Body of pancreas (tissue), 4 donors: ENCODE results near the gene ATP5MC2. TPM values are rescaled to one million over a fixed set of nuclear protein-coding genes. Genes with fewer than 3 reads are reported as not detected.

ENCODE experiments used
- ATAC-seq: fragments of 150-250 bp; one replicate; pipeline ENCODE4 v1.9.1; 2016
- DNase-seq, 4 donors: peaks; one replicate each; pipeline ENCODE4 v3.0.0-alpha.2; 2019
- H3K27ac ChIP-seq, 4 donors: fragments of 200-600 bp; sonication (generic); 1 replicate in 3 of 4; 2 replicates in 1 of 4; pipeline versions ENCODE4 v1.5.1 to v1.6.1; 2016 to 2019; ENCODE audit warnings: mild to moderate bottlenecking in 1 of 4, mixed read lengths in 1 of 4, moderate library complexity in 1 of 4
- H3K27me3 ChIP-seq, 2 donors: fragments of 200-600 bp; sonication (generic); one replicate each; pipeline ENCODE4 v1.6.0; 2016; ENCODE audit warnings: mild to moderate bottlenecking in 1 of 2
- H3K36me3 ChIP-seq, 2 donors: fragments of 200-600 bp; sonication (generic); replicated peaks in 1 of 2; 2 replicates each; pipeline ENCODE4 v1.5.1; 2016; ENCODE audit warnings: low read depth in 2 of 2; ENCODE audit not compliant: insufficient read depth in 1 of 2
- H3K4me1 ChIP-seq: fragments of 200-600 bp; sonication (generic); one replicate; pipeline ENCODE4 v1.6.0; 2016
- H3K4me3 ChIP-seq, 2 donors: fragments of 200-600 bp; sonication (generic); 1 replicate in 1 of 2; 2 replicates in 1 of 2; pipeline ENCODE4 v1.5.1; 2016 to 2019
- H3K9me3 ChIP-seq, 3 donors: fragments of 200-600 bp; sonication (generic); 1 replicate in 2 of 3; 2 replicates in 1 of 3; pipeline ENCODE4 v1.5.1; 2016
- CTCF ChIP-seq, 7 experiments: fragments of 450-650 bp in 4 of 7; fragments of 200-600 bp in 3 of 7; sonication (generic) in 3 of 7; IDR thresholded peaks; one replicate each; pipeline ENCODE4 v1.5.1; 2016 to 2019; ENCODE audit warnings: antibody characterized with exemption in 7 of 7
- POLR2A ChIP-seq, 3 donors: fragments of 450-650 bp; IDR thresholded peaks; one replicate each; pipeline ENCODE4 v1.6.1; 2016; ENCODE audit warnings: antibody characterized with exemption in 3 of 3, mild to moderate bottlenecking in 2 of 3
- WGBS, 2 donors: methylation state at CpG; one replicate each; pipeline ENCODE4 v1.1.5; 2017; 5-methylcytosine and 5-hydroxymethylcytosine counted together
- intact Hi-C: fragments of 100-400 bp; cut with DNase I; formaldehyde crosslinking; loops from one replicate; pipeline ENCODE4 v1.15.1; 2023
- total RNA-seq, 2 donors: library from RNA; depleted of rRNA; stranded (reverse); fragments of >200 nt; gene quantifications; one replicate each; pipeline ENCODE4 v1.1.0, GENCODE V29; 2016

The ATP5MC2 gene
- total RNA-seq, 2 donors from 2014 or later = 94.3 to 143 TPM

DNA sequence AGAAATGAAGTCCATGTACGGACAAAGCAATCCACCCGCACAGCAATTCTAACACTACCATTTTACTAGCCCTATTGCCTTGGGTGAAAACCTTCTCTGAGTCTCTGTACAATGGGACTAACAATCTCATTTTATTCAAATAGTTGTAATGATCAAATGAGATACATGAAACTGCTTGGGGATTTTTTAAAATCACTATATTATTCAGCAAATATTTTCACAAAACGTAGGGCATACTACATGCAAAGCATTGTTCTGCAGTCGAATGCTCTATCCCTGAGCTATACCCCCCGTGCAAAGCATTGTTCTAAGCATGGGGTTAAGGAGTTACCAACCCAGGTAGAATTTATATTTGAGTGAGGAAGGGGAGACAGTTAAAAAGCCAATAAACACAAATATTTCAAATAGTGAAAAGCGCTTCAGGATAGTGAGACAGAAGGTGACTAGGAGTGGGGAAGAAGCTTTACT is 49.1 kb downstream of the ATP5MC2 start:
- H3K27me3 ChIP-seq = no peaks in the 10 kb centered on the region
- TF ChIP-seq POLR2A (IDR thresholded peaks at IDR 0.05) (no peak), CTCF (IDR thresholded peaks at IDR 0.05) (no peak)
- H3K4me1 ChIP-seq = peaks cover 34% of the 10 kb centered on the region
- H3K9me3 ChIP-seq = no peaks in the 10 kb centered on the region
- intact Hi-C loops = loop anchor here (10.0 kb wide), 1 partner anchor 48 kb away; the partner anchor contains the start of gene ATP5MC2
- no peak for ATAC-seq
- peak overlapping the region in 1 of 2 donors; percentile 2 for H3K4me3 ChIP-seq
- H3K27ac ChIP-seq = peak overlapping the region; percentile 7 to 94 (median 92)
- no peak for DNase-seq
- 21 to 22% methylated on average over 6 of the region's 6 CpGs for WGBS, 2 donors
- no peaks in the 10 kb centered on the region for H3K36me3 ChIP-seq

DNA sequence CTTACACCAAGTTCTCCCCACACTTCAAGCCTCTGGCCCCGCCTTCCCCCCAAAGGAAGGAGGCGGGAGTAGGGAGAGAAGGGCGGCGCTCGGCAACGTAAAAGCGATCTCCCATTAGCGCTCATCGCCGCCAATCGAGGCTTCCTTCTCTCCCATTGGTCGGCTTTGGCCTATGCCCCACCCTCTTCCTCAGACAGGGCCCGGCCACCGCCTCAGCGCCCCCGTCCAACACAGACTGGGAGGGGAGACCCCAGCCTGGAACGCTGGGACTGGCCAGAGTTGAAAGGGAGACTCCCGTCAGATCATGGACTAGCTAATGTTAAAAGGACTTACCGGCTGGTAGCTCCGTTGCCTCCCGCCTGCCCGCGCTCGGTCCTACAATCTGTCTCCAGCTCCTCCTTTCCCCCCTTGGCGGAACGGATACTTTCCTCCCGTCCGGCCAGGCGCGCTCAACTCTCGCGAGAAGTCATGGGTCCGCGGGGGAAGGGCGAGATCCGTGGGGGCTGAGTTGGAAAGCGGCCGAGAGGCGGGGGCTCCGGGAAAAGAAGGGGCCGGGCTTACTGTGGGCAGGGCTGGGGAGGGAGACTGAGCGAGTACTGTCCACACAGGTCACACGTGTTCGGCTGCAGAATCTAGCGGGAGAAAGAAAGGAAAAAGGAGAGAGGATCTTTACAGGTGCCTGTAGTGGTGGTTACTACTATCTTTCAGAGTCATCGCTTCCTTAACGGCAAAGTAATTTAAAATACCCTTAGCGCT is 49.8 kb downstream of the ATP5MC2 start, which contains the start of gene ATF7:
Gene ATF7, minus strand, starts transcription at position 437 of the 756 bp plus-strand sequence. CDS start 25,382 bp downstream, outside the sequence.
- Histone ChIP-seq H3K4me1 (peaks cover 34% of the 10 kb centered on the region), H3K36me3 (no peaks in the 10 kb centered on the region), H3K9me3 (no peaks in the 10 kb centered on the region), H3K27ac (peak within 1 kb of the TSS; percentile 92 to 94 (median 92)), H3K27me3 (no peaks in the 10 kb centered on the region), H3K4me3 (peak within 1 kb of the TSS; percentile 34 to 74)
- 1% methylated on average over 35 to 48 of the region's 48 CpGs for WGBS, 2 donors
- intact Hi-C loops = loop anchor here (10.0 kb wide), 1 partner anchor 49 kb away; the partner anchor contains the start of gene ATP5MC2
- TF ChIP-seq POLR2A (IDR thresholded peaks at IDR 0.05) = peak in 2 of 3 donors; percentile 77 to 82
- no peak for TF ChIP-seq CTCF (IDR thresholded peaks at IDR 0.05)
- ATAC-seq = peak; percentile 97
- DNase-seq = peak; percentile 97 to 99 (median 98)

GRCh38 chr12:53625373-53625945 is 50.4 kb downstream of the ATP5MC2 start:
- no peaks in the 10 kb centered on the region for H3K9me3 ChIP-seq
- ATAC-seq (no peak), DNase-seq (no peak)
- 2 to 9% methylated on average over 5 of the region's 5 CpGs for WGBS, 2 donors
- no peak for TF ChIP-seq CTCF (IDR thresholded peaks at IDR 0.05)
- TF ChIP-seq POLR2A (IDR thresholded peaks at IDR 0.05) = no peak
- H3K4me3 ChIP-seq = peak overlapping the region; percentile 34 to 74
- H3K27me3 ChIP-seq = no peaks in the 10 kb centered on the region
- peak overlapping the region; percentile 92 to 94 (median 92) for H3K27ac ChIP-seq
- intact Hi-C loops = loop anchor here (10.0 kb wide), 1 partner anchor 49 kb away; the partner anchor contains the start of gene ATP5MC2
- H3K4me1 ChIP-seq = peaks cover 34% of the 10 kb centered on the region
- no peaks in the 10 kb centered on the region for H3K36me3 ChIP-seq

DNA sequence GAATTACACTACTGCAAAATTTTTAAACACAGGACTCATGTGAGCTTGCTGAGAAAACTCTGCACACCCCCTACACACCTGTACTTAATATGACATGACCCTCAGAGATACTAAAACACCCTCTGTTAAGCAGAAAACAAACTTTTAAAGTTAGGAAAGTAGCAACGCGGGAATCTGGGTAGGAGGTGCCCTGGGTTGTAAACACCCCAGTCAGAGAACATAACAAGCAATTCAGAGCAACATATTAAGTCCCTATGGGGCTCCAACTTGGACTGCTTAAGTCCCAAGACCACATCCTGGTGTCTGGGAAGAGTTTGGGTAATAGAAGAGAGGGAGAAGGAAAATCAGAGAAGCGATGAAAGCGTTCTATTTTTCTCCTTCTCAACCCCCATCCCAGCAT is 50.9 kb downstream of the ATP5MC2 start:
- no peak for TF ChIP-seq POLR2A (IDR thresholded peaks at IDR 0.05)
- no peak for TF ChIP-seq CTCF (IDR thresholded peaks at IDR 0.05)
- DNase-seq (no peak), ATAC-seq (no peak)
- peaks cover 34% of the 10 kb centered on the region for H3K4me1 ChIP-seq
- H3K27ac ChIP-seq = peak overlapping the region; percentile 92 to 94 (median 92)
- WGBS, 2 donors = 25 to 30% methylated on average over 4 of the region's 4 CpGs
- no peaks in the 10 kb centered on the region for H3K27me3 ChIP-seq
- H3K4me3 ChIP-seq = peak overlapping the region; percentile 34 to 74
- H3K9me3 ChIP-seq = no peaks in the 10 kb centered on the region
- intact Hi-C loops = loop anchor here (10.0 kb wide), 1 partner anchor 50 kb away; the partner anchor contains the start of gene ATP5MC2
- no peaks in the 10 kb centered on the region for H3K36me3 ChIP-seq
